Cardiac muscle cell (in vitro differentiated cells and primary cell): Measurements from ENCODE around the gene HNRNPH1. TPM values are rescaled to one million over a fixed set of nuclear protein-coding genes. Genes with fewer than 3 reads are reported as not detected.

Source experiments
- DNase-seq, 2 donors: peaks; one replicate each; pipeline versions ENCODE4 v3.0.0 to v3.0.0-alpha.2; 2010 to 2017; ENCODE audit warnings: low read depth in 1 of 2, low spot score in 1 of 2
- H3K27ac ChIP-seq: fragments of 200-600 bp; sonication (generic); 2 replicates; pipeline ENCODE4 v1.5.1; 2016
- H3K27me3 ChIP-seq: fragments of 200-600 bp; sonication (generic); 2 replicates; pipeline ENCODE4 v1.6.0; 2016; ENCODE audit warnings: control low read depth
- H3K36me3 ChIP-seq: fragments of 200-600 bp; sonication (generic); 2 replicates; pipeline ENCODE4 v1.5.1; 2016; ENCODE audit warnings: control low read depth
- H3K4me1 ChIP-seq: fragments of 200-600 bp; sonication (generic); 2 replicates; pipeline ENCODE4 v1.8.1; 2017; ENCODE audit warnings: low read depth, mild to moderate bottlenecking, mixed run types
- H3K4me3 ChIP-seq: fragments of 200-600 bp; sonication (generic); 2 replicates; pipeline ENCODE4 v1.5.1; 2016; ENCODE audit warnings: mild to moderate bottlenecking
- H3K9me3 ChIP-seq: fragments of 200-600 bp; sonication (generic); 2 replicates; pipeline ENCODE4 v1.5.1; 2017; ENCODE audit warnings: low read depth, mild to moderate bottlenecking, control low read depth
- polyA plus RNA-seq: library from polyadenylated mRNA; unstranded; fragments of >200 nt; fragmentation: Nextera tagmentation; extraction: Ambion mirVana; gene quantifications from 2 replicates; pipeline ENCODE4 v1.2.1, GENCODE V29; 2016
- total RNA-seq: library from RNA; depleted of rRNA; stranded (reverse); fragments of >200 nt; gene quantifications from 2 replicates; pipeline ENCODE4 v1.2.3, GENCODE V29; 2016
- TF ChIP-seq, protein P1 (sequence below): IDR thresholded peaks from 2 replicates; pipeline ENCODE4 v1.5.1; 2012; ENCODE audit warnings: low read depth, mild to moderate bottlenecking, low read length

HNRNPH1 gene
- total and polyA plus RNA-seq, 2 experiments from 2014 or later: 119 to 467 TPM

DNA sequence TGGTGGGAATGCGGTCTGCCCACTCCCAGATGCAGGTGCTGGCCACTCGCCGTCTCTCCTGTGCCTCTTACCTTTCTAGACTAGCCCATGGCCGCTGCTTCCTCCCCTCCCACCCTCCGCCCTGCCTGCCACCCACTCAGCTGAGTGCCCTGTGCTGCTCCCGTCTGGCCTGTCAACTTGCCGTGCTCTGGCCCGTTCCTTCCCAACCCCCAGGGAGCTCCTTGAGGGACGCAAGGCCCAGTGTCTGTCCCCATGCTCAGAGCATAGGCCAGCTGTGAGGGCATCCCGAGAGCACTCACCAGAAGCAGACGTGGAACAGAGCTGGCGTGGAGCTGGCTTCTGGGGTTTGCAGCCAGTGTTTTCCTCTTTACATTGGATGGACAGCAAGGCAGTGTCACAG, 20.2 kb downstream of the HNRNPH1 start:
- peaks cover 27% of the 10 kb centered on the region for H3K36me3 ChIP-seq
- H3K27ac ChIP-seq: no peak overlapping the region
- no peaks in the 10 kb centered on the region for H3K4me1 ChIP-seq
- TF ChIP-seq, protein P1, sequence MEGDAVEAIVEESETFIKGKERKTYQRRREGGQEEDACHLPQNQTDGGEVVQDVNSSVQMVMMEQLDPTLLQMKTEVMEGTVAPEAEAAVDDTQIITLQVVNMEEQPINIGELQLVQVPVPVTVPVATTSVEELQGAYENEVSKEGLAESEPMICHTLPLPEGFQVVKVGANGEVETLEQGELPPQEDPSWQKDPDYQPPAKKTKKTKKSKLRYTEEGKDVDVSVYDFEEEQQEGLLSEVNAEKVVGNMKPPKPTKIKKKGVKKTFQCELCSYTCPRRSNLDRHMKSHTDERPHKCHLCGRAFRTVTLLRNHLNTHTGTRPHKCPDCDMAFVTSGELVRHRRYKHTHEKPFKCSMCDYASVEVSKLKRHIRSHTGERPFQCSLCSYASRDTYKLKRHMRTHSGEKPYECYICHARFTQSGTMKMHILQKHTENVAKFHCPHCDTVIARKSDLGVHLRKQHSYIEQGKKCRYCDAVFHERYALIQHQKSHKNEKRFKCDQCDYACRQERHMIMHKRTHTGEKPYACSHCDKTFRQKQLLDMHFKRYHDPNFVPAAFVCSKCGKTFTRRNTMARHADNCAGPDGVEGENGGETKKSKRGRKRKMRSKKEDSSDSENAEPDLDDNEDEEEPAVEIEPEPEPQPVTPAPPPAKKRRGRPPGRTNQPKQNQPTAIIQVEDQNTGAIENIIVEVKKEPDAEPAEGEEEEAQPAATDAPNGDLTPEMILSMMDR: no peak
- H3K4me3 ChIP-seq: no peak overlapping the region
- no peaks in the 10 kb centered on the region for H3K27me3 ChIP-seq
- DNase-seq: no peak
- H3K9me3 ChIP-seq: no peaks in the 10 kb centered on the region

DNA sequence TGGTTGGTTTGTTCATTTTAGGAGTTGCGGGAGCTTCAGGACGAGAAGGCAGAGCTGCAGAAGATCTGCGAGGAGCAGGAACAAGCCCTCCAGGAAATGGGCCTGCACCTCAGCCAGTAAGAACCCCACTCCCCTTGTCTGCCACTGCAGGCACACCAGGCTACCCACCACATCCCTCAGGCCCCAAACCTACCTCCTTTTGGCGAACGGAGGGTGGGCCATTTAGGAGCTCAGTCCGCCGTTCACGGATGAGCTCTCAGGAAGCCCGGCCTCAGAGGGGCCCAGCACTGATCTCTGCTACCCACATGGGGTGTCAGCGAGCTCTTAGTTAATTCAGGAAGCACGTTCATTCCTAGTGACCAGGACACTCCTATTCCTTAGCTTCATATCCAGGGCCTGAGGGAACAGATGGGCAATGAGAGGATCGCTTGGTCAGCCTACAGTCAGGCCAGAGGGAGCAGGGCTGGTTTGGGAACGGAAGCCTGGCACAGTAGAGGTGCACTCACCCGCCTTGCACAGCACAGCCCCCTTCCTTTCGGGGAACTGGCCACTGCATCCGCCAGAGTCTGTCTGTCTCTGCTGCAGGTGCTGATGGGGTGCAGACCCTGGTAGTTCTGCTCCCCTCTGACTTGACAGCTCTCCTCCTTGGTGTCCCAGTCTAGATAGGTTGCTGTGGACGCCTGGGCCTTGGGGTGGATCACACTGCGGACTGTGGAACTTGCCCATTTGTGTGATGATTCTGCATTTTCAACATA, 21.4 kb downstream of the HNRNPH1 start:
- Histone ChIP-seq H3K4me1 (no peaks in the 10 kb centered on the region), H3K27ac (no peak overlapping the region), H3K27me3 (no peaks in the 10 kb centered on the region), H3K9me3 (no peaks in the 10 kb centered on the region), H3K36me3 (peaks cover 27% of the 10 kb centered on the region), H3K4me3 (no peak overlapping the region)
- DNase-seq: no peak
- TF ChIP-seq, protein P1: no peak

DNA sequence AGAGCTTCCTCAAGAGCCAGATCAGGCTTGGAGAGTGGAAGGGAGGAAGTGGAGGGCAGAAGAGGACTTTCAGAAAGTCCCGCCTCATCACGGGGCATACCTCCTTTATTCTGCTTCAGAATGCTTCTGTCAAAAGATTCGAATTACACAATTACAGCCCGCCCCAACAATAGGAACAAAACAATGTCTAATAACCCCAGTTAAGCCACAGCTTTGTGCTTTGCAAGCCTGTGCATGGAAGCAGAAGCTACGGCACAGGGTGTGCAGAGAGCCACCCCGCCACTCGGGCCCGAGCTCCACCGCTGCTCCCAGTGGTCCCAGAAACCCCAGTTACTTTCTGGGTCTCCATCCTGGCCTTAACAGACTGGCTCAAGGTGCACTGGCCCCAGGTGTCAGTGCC, 23.5 kb downstream of the HNRNPH1 start:
- Histone ChIP-seq H3K4me3 (no peak overlapping the region), H3K27me3 (no peaks in the 10 kb centered on the region), H3K9me3 (no peaks in the 10 kb centered on the region), H3K4me1 (no peaks in the 10 kb centered on the region), H3K36me3 (peaks cover 40% of the 10 kb centered on the region), H3K27ac (no peak overlapping the region)
- TF ChIP-seq, protein P1: no peak
- DNase-seq: no peak

DNA sequence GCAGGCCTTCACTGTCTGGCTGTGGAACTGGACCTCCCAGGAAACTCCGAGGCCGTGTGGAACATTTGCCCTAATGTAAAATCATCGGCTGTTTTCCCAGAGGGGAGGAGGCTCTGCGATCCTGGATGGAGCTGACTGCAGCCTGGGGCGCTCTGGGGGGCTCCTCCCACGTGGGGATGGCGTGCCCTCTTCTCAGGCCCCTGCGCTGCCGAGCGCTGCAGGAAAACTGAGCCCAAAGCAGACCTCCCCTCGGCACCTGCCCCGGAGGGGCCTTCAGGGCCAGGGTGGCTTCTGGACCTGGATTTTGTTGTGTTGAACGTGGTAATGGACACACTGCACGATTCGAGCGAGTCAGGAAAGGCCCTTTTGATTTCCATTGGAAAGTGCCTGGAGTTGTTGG, 23.9 kb downstream of the HNRNPH1 start:
- TF ChIP-seq, protein P1: no peak
- no peak for DNase-seq
- no peak overlapping the region for H3K4me3 ChIP-seq
- no peaks in the 10 kb centered on the region for H3K4me1 ChIP-seq
- H3K36me3 ChIP-seq: peaks cover 40% of the 10 kb centered on the region
- H3K27me3 ChIP-seq: no peaks in the 10 kb centered on the region
- no peaks in the 10 kb centered on the region for H3K9me3 ChIP-seq
- no peak overlapping the region for H3K27ac ChIP-seq

DNA sequence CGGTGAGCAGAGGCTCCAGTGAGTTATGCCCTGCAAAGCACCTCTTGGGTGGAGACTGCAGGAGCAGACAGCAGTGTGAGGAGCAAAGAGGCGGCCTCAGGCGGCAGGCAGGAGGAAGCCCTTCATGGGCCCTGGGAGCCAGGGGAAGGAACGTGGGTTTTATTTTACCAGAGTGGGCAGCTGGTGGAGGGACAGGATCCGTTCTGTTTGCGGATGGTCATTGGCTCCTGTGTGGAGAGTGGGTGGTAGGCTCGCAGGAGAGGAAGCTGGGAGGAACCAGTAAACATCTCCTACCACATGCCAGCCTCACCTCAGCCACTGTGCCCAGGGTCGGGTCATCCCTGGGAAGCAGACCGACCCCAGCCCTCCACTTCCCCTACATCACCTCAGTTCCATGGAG, 24.4 kb downstream of the HNRNPH1 start:
- Histone ChIP-seq H3K9me3 (no peaks in the 10 kb centered on the region), H3K4me1 (no peaks in the 10 kb centered on the region), H3K36me3 (peaks cover 37% of the 10 kb centered on the region), H3K4me3 (no peak overlapping the region), H3K27ac (no peak overlapping the region), H3K27me3 (no peaks in the 10 kb centered on the region)
- TF ChIP-seq, protein P1: no peak
- DNase-seq: no peak

DNA sequence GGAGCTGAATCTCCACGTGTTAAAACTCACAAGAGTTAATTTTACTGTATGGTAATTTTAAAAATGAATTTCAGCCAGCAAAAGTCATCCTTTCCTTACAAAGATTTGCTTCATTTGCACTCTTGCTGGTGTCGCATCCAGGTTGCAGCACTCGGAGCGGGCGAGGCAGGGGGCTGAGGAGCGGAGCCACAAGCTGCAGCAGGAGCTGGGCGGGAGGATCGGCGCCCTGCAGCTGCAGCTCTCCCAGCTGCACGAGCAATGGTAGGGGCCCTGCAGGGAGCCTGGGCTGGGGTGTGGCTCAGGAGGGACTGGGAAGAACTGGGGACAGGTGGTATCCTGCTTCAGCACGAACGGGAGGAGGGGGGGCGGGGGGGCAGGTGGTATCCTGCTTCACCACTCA, 27.1 kb downstream of the HNRNPH1 start:
- Histone ChIP-seq H3K27me3 (no peaks in the 10 kb centered on the region), H3K4me1 (no peaks in the 10 kb centered on the region), H3K9me3 (no peaks in the 10 kb centered on the region), H3K4me3 (no peak overlapping the region), H3K36me3 (peaks cover 50% of the 10 kb centered on the region), H3K27ac (no peak overlapping the region)
- DNase-seq: no peak
- TF ChIP-seq, protein P1: no peak
